LNCaP clone FGC (cell line): Measurements from ENCODE around the gene PSG7.
"Not testable (repeated sequence)": the region's sequence is repeated elsewhere in the genome, so short reads cannot be mapped to it uniquely, and the experiment has no call there.

Experiments
- DNase-seq: peaks from one replicate; pipeline ENCODE4 v3.0.0-alpha.2; 2011; ENCODE audit warnings: low read depth
- H3K4me3 ChIP-seq: 2 replicates; pipeline ENCODE4 v1.5.1; 2011; ENCODE audit warnings: mild to moderate bottlenecking, low read depth, low read length, control low read depth
- CTCF ChIP-seq: IDR thresholded peaks from 2 replicates; pipeline ENCODE4 v1.5.1; 2012; ENCODE audit warnings: mild to moderate bottlenecking; ENCODE audit not compliant: control insufficient read depth, insufficient read depth; ENCODE audit errors: extremely low read depth

The PSG7 gene

GRCh38 chr19:42937107-42937506 is at the start of gene PSG7:
PSG7 (minus strand) TSS chr19:42937207; CDS start chr19:42937076, 131 bp downstream.
- H3K4me3 ChIP-seq, DNase-seq: not testable (repeated sequence)

- DNase-seq, result no peak
- H3K4me3 ChIP-seq, result no peak overlapping the region
- TF ChIP-seq CTCF, result no peak
Observed at GRCh38 chr19:42985588-42985987, 48.6 kb upstream of the PSG7 start.

- not testable (repeated sequence) for H3K4me3 ChIP-seq, DNase-seq
Observed at GRCh38 chr19:42982111-42982510, 45.1 kb upstream of the PSG7 start.

GRCh38 chr19:42971451-42971850 is 34.4 kb upstream of the PSG7 start:
- DNase-seq, H3K4me3 ChIP-seq: not testable (repeated sequence)

GRCh38 chr19:42965176-42965575 is 28.2 kb upstream of the PSG7 start:
- TF ChIP-seq CTCF, result no peak
- no peak for DNase-seq

GRCh38 chr19:42961119-42961518 is 24.1 kb upstream of the PSG7 start:
- H3K4me3 ChIP-seq, result no peak overlapping the region
- no peak for DNase-seq
- no peak for TF ChIP-seq CTCF

More at GRCh38 chr19:42965176-42965575, 28.2 kb upstream of the PSG7 start:
- H3K4me3 ChIP-seq, result no peak overlapping the region

GRCh38 chr19:42952126-42952525 is 15.1 kb upstream of the PSG7 start:
- not testable (repeated sequence) for H3K4me3 ChIP-seq, DNase-seq

GRCh38 chr19:42951476-42951875 is 14.5 kb upstream of the PSG7 start:
- DNase-seq, H3K4me3 ChIP-seq: not testable (repeated sequence)

- TF ChIP-seq CTCF, result peak; percentile 35; the same call in 1 of the 2 replicates
- no peak for DNase-seq
- H3K4me3 ChIP-seq, result no peak overlapping the region
Observed at GRCh38 chr19:42942187-42942789, 5.3 kb upstream of the PSG7 start.

- DNase-seq, H3K4me3 ChIP-seq: not testable (repeated sequence)
Observed at GRCh38 chr19:42934726-42935125, 2.3 kb downstream of the PSG7 start.

GRCh38 chr19:42934183-42934582 is 2.8 kb downstream of the PSG7 start:
- not testable (repeated sequence) for DNase-seq, H3K4me3 ChIP-seq

GRCh38 chr19:42933412-42933811 is 3.6 kb downstream of the PSG7 start:
- DNase-seq, result not testable (repeated sequence)

GRCh38 chr19:42932485-42933101 is 4.4 kb downstream of the PSG7 start:
- not testable (repeated sequence) for DNase-seq, H3K4me3 ChIP-seq

More at GRCh38 chr19:42933412-42933811, 3.6 kb downstream of the PSG7 start:
- H3K4me3 ChIP-seq, result not testable (repeated sequence)

- H3K4me3 ChIP-seq, DNase-seq: not testable (repeated sequence)
Observed at GRCh38 chr19:42930214-42930613, 6.8 kb downstream of the PSG7 start.
